ENCODE data around the gene ZMYND15. TPM values are rescaled to one million over a fixed set of nuclear protein-coding genes. Genes with fewer than 3 reads are reported as not detected.
"Not testable (repeated sequence)": the region's sequence is repeated elsewhere in the genome, so short reads cannot be mapped to it uniquely, and the experiment has no call there.

Gene ZMYND15, protein sequence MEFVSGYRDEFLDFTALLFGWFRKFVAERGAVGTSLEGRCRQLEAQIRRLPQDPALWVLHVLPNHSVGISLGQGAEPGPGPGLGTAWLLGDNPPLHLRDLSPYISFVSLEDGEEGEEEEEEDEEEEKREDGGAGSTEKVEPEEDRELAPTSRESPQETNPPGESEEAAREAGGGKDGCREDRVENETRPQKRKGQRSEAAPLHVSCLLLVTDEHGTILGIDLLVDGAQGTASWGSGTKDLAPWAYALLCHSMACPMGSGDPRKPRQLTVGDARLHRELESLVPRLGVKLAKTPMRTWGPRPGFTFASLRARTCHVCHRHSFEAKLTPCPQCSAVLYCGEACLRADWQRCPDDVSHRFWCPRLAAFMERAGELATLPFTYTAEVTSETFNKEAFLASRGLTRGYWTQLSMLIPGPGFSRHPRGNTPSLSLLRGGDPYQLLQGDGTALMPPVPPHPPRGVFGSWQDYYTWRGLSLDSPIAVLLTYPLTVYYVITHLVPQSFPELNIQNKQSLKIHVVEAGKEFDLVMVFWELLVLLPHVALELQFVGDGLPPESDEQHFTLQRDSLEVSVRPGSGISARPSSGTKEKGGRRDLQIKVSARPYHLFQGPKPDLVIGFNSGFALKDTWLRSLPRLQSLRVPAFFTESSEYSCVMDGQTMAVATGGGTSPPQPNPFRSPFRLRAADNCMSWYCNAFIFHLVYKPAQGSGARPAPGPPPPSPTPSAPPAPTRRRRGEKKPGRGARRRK
- polyA plus RNA-seq, result not detected

DNA sequence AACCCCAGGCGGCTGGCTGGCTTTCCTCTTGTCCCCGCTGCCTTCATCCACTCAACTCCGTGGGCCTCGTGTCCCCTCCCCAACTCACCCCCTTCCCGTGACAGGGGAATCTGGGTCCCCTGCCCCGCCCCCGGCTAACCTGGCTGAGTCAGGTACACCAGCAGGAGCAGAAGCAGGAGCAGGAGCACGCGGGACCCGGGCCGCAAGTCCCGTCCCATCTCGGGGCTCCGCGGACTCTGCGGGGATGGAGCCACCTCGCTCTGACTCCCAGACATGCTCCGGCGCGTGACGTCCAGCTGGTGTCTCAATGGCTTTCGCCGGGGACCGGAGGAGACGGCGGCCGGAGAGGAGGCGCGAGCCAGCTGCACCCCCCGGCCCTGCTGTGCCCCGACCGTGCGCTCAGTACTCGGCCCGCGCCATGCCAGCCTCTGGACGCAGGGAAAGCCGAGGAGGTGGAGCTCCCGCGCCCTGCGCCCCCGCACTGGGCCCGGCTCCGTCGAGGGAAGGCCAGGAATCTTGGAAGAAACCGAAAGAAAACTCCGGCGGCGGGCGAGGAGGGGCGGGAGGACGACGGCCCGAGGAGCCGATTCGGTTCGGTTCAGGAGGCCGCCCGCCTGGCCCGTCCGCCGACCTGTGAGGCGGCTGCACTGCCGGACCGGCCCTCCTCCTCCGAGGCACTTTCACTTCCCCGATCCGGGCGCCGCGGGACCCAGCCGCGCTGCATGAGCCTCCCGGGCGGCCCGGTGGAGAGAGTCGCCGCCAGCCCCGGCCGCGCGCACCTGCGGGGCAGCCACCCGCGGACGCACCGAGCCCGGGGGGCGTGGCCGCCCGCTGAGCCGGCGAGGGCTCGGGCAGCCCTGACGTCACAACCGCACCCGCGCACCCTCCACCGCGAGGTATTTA is at the start of gene ZMYND15, which contains the start of gene CXCL16:
ZMYND15 (plus strand) TSS at position 712 of the 903 bp plus-strand sequence. CDS start 716 bp downstream, outside the sequence.
CXCL16 (minus strand) TSS at position 807 of the 903 bp plus-strand sequence; CDS start at position 218, 589 bp downstream.
- Mint-ChIP-seq H3K36me3 (peaks cover 0 to 3% (median 0%) of the 10 kb centered on the region in 3 donors), H3K27me3 (ENCODE audit: low read depth in 3 of 3) (peaks cover 14 to 18% (median 16%) of the 10 kb centered on the region in 3 donors), H3K4me3 (peak within 1 kb of the TSS; percentile 85 to 89 (median 86)), H3K9me3 (no peaks in the 10 kb centered on the region), H3K27ac (peak within 1 kb of the TSS in 3 of 6 donors; percentile 53 to 73 (median 69)), H3K4me1 (peaks cover 16 to 17% of the 10 kb centered on the region in 2 donors)
- peak; percentile 46 to 54 (median 51) for DNase-seq

DNA sequence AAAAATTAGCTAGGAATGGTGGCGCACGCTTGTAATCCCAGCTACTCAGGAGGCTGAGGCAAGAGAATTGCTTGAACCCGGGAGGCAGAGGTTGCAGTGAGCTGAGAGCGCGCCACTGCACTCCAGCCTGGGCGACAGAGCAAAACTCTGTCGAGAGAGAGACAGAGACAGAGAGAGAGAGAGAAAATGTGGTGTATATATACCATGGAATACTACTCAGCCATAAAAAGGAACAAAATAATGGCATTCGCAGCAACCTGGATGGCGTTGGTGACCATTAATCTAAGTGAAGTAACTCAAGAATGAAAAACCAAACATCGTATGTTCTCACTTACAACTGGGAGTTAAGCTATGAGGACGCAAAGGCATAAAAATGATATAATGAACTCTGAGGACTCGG is 49.8 kb upstream of the ZMYND15 start:
- not testable (repeated sequence) for H3K27me3 Mint-ChIP-seq (ENCODE audit: low read depth in 3 of 3); H3K9me3 Mint-ChIP-seq; DNase-seq; H3K27ac Mint-ChIP-seq; H3K4me3 Mint-ChIP-seq
- Mint-ChIP-seq H3K4me1 (peaks cover 0 to 22% of the 10 kb centered on the region in 2 donors), H3K36me3 (peaks cover 15 to 34% (median 23%) of the 10 kb centered on the region in 3 donors)

DNA sequence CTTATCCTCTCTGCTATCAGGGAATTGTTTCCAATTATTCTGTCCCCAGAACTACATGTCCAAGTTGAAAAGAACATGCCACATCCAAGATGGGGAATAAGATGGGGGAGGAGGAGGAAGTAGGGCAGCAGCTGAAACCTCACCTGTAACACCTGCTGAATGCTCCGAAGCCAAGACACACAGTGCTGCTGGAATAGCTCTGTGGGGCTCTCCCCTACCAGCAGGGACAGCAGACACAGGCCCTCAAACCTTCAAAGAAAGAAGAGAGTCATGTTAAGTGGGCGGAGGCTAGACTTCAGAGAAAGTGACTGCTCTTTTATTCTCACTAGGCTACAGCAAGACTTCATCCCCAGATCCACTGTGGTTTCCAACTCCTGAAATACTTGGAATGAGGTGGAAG is 48.9 kb upstream of the ZMYND15 start:
- peaks cover 0 to 2% (median 0%) of the 10 kb centered on the region in 3 donors for H3K27me3 Mint-ChIP-seq (ENCODE audit: low read depth in 3 of 3)
- peaks cover 15 to 29% (median 19%) of the 10 kb centered on the region in 3 donors for H3K36me3 Mint-ChIP-seq
- H3K9me3 Mint-ChIP-seq, result no peaks in the 10 kb centered on the region
- DNase-seq, result no peak
- no peak overlapping the region for H3K27ac Mint-ChIP-seq
- H3K4me3 Mint-ChIP-seq, result no peak overlapping the region
- peaks cover 0 to 22% of the 10 kb centered on the region in 2 donors for H3K4me1 Mint-ChIP-seq

DNA sequence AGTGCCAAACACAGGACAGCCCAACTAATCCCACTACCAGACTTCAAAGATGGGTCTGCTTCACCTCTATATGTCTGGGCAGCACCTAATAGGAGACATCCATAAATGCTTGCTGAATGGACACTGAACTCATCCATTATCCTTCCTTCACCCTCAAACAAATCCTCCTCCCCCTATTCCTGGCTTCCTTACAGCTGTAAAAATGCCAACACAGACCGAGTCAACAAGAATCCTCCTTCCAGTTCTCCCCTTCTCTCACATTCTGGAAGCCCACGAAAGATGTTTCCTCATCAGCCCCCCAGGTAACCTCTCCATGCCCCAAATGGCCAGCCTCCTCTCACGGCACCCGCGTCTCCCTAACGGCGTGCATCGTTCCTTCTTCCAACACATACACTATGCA is 47.9 kb upstream of the ZMYND15 start:
- Mint-ChIP-seq H3K4me1 (peaks cover 9 to 23% of the 10 kb centered on the region in 2 donors), H3K27me3 (ENCODE audit: low read depth in 3 of 3) (peaks cover 0 to 2% (median 0%) of the 10 kb centered on the region in 3 donors), H3K36me3 (peaks cover 14 to 24% (median 15%) of the 10 kb centered on the region in 3 donors), H3K27ac (no peak overlapping the region), H3K9me3 (no peaks in the 10 kb centered on the region), H3K4me3 (no peak overlapping the region)
- DNase-seq, result no peak

DNA sequence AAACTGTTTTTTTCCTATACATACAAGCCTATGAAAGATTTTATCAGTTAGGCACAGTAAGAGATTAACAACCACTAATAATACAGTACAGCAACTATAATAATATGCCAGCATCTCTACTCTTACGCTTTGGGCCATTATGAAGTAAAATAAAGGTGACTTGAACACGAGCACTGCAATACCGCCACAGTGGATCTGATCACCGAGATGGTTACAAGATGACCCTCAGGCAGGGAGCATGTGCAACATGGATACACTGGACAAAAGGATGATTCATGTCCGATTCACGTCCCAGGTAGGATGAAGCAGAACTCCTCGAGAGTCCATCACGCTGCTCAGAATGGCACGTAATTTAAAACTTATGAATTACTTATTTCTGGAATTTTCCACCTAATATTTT is 46.2 kb upstream of the ZMYND15 start:
- Mint-ChIP-seq H3K4me3 (no peak overlapping the region), H3K4me1 (peaks cover 11 to 22% of the 10 kb centered on the region in 2 donors), H3K27ac (peak overlapping the region in 1 of 6 donors; percentile 24), H3K36me3 (peaks cover 6 to 17% (median 15%) of the 10 kb centered on the region in 3 donors), H3K9me3 (no peaks in the 10 kb centered on the region), H3K27me3 (ENCODE audit: low read depth in 3 of 3) (peaks cover 0 to 2% (median 0%) of the 10 kb centered on the region in 3 donors)
- no peak for DNase-seq

DNA sequence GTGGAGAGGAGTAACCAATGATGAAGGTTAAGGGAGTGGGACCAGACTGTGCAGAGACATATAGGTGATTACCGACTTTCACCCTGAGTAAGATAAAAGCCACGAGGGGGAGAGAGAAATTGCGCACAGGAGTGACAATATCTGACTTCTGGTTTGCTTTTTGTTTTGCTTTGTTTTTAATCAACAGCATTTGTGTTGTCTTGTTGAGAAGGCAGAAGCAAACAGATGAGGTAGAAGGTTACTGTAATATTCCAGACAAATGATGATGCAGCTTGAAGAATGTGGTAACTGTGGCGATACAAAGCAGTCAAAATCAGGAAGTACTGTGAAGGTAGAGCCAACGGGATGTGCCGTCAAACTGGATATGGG is 43.2 kb upstream of the ZMYND15 start:
- Mint-ChIP-seq H3K27me3 (ENCODE audit: low read depth in 3 of 3) (peaks cover 0 to 2% (median 0%) of the 10 kb centered on the region in 3 donors), H3K4me1 (peaks cover 12 to 17% of the 10 kb centered on the region in 2 donors), H3K27ac (peak overlapping the region; percentile 73 to 98 (median 84)), H3K36me3 (no peaks in the 10 kb centered on the region), H3K9me3 (no peaks in the 10 kb centered on the region), H3K4me3 (peak overlapping the region in 3 of 5 donors; percentile 20 to 85 (median 53))
- DNase-seq, result peak in 2 of 3 donors; percentile 13 to 56

DNA sequence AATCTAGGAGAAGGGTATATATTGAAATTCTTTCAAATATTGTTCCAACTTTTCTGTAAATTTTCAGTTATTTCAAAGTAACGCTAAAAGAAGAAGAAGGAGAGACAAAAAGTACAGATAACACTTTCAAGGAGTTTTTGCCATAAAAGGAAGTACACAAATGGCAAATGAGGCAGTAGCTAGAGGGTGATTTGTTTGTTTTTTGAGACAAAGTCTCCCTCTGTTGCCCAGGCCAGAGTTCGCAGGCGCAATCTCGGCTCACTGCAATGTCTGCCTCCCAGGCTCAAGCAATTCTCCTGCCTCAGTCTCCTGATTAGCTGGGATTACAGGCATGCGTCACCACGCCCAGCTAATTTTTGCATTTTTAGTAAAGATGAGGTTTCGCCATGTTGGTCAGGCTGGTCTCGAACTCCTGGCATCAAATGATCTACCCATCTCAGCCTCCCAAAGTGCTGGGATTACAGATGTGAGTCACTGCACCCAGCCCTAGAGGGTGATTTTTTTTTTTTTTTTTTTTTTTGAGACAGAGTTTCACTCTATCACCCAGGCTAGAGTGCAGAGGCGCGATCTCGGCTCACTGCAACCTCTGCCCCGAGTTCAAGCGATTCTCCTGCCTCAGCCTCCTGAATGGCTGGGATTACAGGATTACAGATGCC is 40.1 kb upstream of the ZMYND15 start:
- H3K9me3 Mint-ChIP-seq; DNase-seq; H3K27ac Mint-ChIP-seq; H3K36me3 Mint-ChIP-seq; H3K27me3 Mint-ChIP-seq (ENCODE audit: low read depth in 3 of 3); H3K4me3 Mint-ChIP-seq: not testable (repeated sequence)
- H3K4me1 Mint-ChIP-seq, result peaks cover 35 to 42% of the 10 kb centered on the region in 2 donors

DNA sequence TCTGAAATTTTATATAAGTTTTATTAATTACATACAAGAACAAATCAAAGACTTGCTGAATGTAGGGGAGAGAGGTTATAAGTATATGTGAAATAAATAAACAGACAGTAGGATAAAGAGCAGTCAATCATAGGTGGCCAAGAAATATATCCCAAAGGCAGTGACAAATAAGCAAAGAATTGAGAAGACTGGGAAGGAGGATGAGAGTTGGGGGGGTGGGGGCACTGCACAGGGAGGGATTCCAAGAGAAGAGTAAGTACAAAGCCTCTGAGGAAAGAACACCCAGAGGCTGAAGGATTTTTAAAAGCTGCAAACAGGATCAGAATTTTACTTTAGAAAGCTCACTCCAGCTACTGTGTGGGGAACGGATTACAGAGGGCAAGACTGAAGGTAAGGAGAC is 38.5 kb upstream of the ZMYND15 start:
- H3K9me3 Mint-ChIP-seq, result no peaks in the 10 kb centered on the region
- no peak for DNase-seq
- peaks cover 36 to 50% of the 10 kb centered on the region in 2 donors for H3K4me1 Mint-ChIP-seq
- peaks cover 0 to 6% (median 2%) of the 10 kb centered on the region in 3 donors for H3K27me3 Mint-ChIP-seq (ENCODE audit: low read depth in 3 of 3)
- no peaks in the 10 kb centered on the region for H3K36me3 Mint-ChIP-seq
- H3K27ac Mint-ChIP-seq, result peak overlapping the region in 2 of 6 donors; percentile 65 to 73
- H3K4me3 Mint-ChIP-seq, result peak overlapping the region in 1 of 5 donors; percentile 56

DNA sequence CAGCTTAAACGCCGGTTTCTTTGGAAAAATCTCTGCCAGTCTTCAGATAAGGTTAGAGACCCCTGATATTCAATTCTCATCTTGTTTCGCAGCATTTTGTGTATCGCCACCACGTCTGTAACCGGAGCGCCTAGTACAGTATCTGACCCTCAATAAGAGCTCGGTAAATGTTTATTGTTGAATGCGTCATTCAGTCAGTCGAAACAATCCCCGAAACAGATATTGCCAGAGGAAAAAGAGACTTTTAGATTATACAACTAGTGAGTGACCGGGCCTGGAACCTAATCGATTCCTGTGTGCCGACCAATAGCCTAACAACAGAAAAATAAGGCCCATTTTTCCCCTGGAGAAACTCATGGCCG is 36.3 kb upstream of the ZMYND15 start:
- DNase-seq, result no peak
- H3K4me1 Mint-ChIP-seq, result peaks cover 33 to 43% of the 10 kb centered on the region in 2 donors
- H3K4me3 Mint-ChIP-seq, result peak overlapping the region; percentile 85 to 93 (median 90)
- peak overlapping the region; percentile 40 to 89 (median 81) for H3K27ac Mint-ChIP-seq
- peaks cover 0 to 8% (median 2%) of the 10 kb centered on the region in 3 donors for H3K27me3 Mint-ChIP-seq (ENCODE audit: low read depth in 3 of 3)
- no peaks in the 10 kb centered on the region for H3K9me3 Mint-ChIP-seq
- H3K36me3 Mint-ChIP-seq, result no peaks in the 10 kb centered on the region

DNA sequence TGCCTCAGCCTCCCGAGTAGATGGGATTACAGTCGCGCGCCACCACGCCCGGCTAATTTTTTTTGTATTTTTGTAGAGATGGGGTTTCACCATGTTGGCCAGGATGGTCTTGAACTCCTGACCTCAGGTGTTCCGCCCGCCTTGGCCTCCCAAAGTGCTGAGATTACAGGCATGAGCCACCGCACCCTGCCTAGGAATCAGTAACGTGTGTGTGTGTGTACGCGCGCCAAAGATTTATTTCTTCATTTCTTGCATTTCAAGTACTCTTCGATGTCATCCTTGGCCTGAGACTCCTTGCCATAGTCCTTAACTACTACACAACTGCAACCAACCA is 35.1 kb upstream of the ZMYND15 start:
- Mint-ChIP-seq H3K27me3 (ENCODE audit: low read depth in 3 of 3) (peaks cover under 1 to 10% (median 2%) of the 10 kb centered on the region in 3 donors), H3K27ac (peak overlapping the region; percentile 40 to 94 (median 88)), H3K4me1 (peaks cover 37 to 50% of the 10 kb centered on the region in 2 donors), H3K4me3 (peak overlapping the region; percentile 89 to 93 (median 91))
- DNase-seq, H3K9me3 Mint-ChIP-seq, H3K36me3 Mint-ChIP-seq: not testable (repeated sequence)

DNA sequence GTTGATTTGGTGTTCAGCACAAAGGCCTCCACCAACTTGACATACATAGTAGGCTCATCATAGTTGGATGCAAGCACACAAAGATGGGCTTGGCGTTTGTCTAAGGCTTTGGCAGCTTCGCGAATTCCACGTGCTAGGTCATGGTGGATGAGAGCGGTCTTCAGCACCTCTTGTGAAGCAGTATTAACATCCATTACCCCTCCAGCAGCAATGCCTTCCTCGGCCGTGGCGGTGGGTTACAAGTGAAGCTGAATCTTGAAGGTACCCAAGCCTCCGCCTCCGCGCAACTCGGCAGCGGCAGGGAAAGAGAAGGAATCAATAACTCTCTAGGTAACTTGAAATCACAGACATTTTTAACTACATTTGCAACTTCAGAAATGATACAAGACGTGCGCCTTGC is 34.6 kb upstream of the ZMYND15 start:
- peaks cover 42 to 55% of the 10 kb centered on the region in 2 donors for H3K4me1 Mint-ChIP-seq
- no peaks in the 10 kb centered on the region for H3K9me3 Mint-ChIP-seq
- DNase-seq, result no peak
- peak overlapping the region; percentile 40 to 94 (median 88) for H3K27ac Mint-ChIP-seq
- H3K4me3 Mint-ChIP-seq, result peak overlapping the region; percentile 89 to 93 (median 91)
- no peaks in the 10 kb centered on the region for H3K36me3 Mint-ChIP-seq
- peaks cover 2 to 10% (median 5%) of the 10 kb centered on the region in 3 donors for H3K27me3 Mint-ChIP-seq (ENCODE audit: low read depth in 3 of 3)

DNA sequence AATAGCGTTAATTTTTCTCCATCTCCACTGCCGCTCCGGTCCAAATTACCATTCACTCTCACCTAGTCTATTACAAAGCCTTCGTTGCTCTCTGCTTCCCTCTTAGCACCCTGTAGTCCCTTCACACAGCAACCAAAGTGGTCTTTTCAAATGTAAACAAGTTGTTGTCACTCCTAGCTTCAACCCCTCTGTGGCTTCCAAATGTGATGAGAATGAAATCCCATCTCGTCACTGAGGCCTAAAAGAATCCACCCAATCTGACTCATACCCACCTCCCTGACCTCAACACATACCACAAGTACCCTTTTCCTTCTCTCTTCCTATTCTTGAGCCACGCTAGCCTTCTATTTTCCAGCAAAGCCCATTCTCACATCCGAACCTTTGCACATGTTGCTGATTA is 33.5 kb upstream of the ZMYND15 start:
- Mint-ChIP-seq H3K36me3 (no peaks in the 10 kb centered on the region), H3K4me1 (peaks cover 43 to 52% of the 10 kb centered on the region in 2 donors), H3K27me3 (ENCODE audit: low read depth in 3 of 3) (peaks cover 2 to 11% (median 6%) of the 10 kb centered on the region in 3 donors), H3K9me3 (no peaks in the 10 kb centered on the region), H3K27ac (peak overlapping the region in 3 of 6 donors; percentile 6 to 47 (median 38)), H3K4me3 (peak overlapping the region; percentile 23 to 93 (median 64))
- DNase-seq, result no peak

Measured in immature natural killer cell (primary cell).